SK-N-MC (cell line): ENCODE measurements around the gene C13orf46.

Source experiments
- DNase-seq: peaks from one replicate; pipeline ENCODE4 v3.0.0-alpha.2; 2011; ENCODE audit warnings: low read depth, low spot score
- H3K27ac ChIP-seq: fragments of 200-600 bp; sonication (generic); 2 replicates; pipeline ENCODE4 v1.5.1; 2016; ENCODE audit warnings: mixed run types
- H3K36me3 ChIP-seq: fragments of 200-600 bp; sonication (generic); 2 replicates; pipeline ENCODE4 v1.6.1; 2017; ENCODE audit warnings: antibody characterized with exemption, low read length, mixed read lengths; ENCODE audit not compliant: insufficient read depth
- H3K4me3 ChIP-seq: fragments of 200-600 bp; sonication (generic); 2 replicates; pipeline ENCODE4 v1.5.1; 2016
- H3K9ac ChIP-seq: fragments of 200-600 bp; sonication (generic); 2 replicates; pipeline ENCODE4 v1.8.0; 2017; ENCODE audit warnings: mixed run types, mixed read lengths; ENCODE audit not compliant: insufficient read length
- H3K9me3 ChIP-seq: fragments of 200-600 bp; sonication (generic); 2 replicates; pipeline ENCODE4 v1.6.1; 2017; ENCODE audit warnings: low read depth, mild to moderate bottlenecking, antibody characterized with exemption, low read length, moderate library complexity, mixed read lengths
- EZH2 ChIP-seq: fragments of 200-600 bp; sonication (generic); IDR thresholded peaks from one replicate; pipeline ENCODE4 v1.6.1; 2017; ENCODE audit warnings: antibody characterized with exemption
- FOXP2 ChIP-seq: optimal IDR thresholded peaks from 2 replicates; pipeline ENCODE3; 2011; ENCODE audit warnings: mild to moderate bottlenecking, moderate library complexity; ENCODE audit not compliant: insufficient read depth; ENCODE audit errors: extremely low read length, control extremely low read depth
- POLR2AphosphoS5 ChIP-seq: IDR thresholded peaks from 2 replicates; pipeline ENCODE4 v1.6.1; 2012; ENCODE audit warnings: mild to moderate bottlenecking, low read depth, low read length, borderline replicate concordance

The C13orf46 gene

GRCh38 chr13:113969973-113970611 lies 3.8 kb downstream of the C13orf46 start:
- Histone ChIP-seq H3K27ac (no peak overlapping the region), H3K4me3 (no peak overlapping the region), H3K9ac (no peak overlapping the region), H3K36me3 (no peaks in the 10 kb centered on the region), H3K9me3 (no peaks in the 10 kb centered on the region)
- TF ChIP-seq EZH2, result no peak
- TF ChIP-seq FOXP2, result no peak
- TF ChIP-seq POLR2AphosphoS5, result no peak
- DNase-seq, result no peak

DNA sequence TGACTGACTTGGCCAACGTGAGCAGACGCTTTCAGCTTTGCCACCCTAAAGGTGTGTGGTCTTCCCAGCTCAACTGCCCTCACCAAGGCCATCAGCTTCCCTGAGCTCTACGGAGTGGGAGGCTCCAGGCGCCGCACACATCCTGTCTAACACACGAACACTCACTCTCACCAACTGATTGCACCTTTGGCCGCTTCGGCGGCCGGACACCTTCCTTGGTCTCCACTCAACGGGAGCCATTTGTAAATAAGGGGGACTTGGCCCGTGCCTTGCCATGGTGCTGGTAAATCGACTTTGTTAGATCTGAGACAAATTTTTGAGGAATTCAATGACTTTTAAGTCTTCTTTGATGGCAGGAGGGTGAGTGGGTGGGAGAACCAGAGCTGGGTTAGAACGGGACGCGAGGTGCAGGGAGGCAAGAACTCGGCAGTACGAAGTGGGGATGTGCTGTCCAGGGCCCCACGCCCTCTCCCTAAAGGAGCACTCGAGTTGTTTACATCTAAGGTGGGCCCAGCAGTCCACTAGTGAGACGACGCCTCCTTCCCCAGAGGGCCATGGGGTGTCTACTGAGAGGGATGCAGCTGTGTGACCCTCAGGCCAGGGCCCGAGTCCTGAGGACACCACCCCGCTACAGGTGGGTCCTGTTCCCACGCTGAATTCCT lies 4.4 kb downstream of the C13orf46 start:
- H3K4me3 ChIP-seq, result no peak overlapping the region
- no peak for DNase-seq
- no peak for TF ChIP-seq EZH2
- TF ChIP-seq FOXP2, result no peak
- no peak for TF ChIP-seq POLR2AphosphoS5
- no peak overlapping the region for H3K27ac ChIP-seq
- no peaks in the 10 kb centered on the region for H3K9me3 ChIP-seq
- H3K36me3 ChIP-seq, result no peaks in the 10 kb centered on the region
- no peak overlapping the region for H3K9ac ChIP-seq

- Histone ChIP-seq H3K4me3 (no peak overlapping the region), H3K36me3 (no peaks in the 10 kb centered on the region), H3K9ac (no peak overlapping the region), H3K27ac (no peak overlapping the region), H3K9me3 (no peaks in the 10 kb centered on the region)
- TF ChIP-seq EZH2 (no peak), FOXP2 (no peak), POLR2AphosphoS5 (no peak)
- DNase-seq, result no peak
These were observed 5.2 kb downstream of the C13orf46 start for GRCh38 chr13:113968463-113969310.

DNA sequence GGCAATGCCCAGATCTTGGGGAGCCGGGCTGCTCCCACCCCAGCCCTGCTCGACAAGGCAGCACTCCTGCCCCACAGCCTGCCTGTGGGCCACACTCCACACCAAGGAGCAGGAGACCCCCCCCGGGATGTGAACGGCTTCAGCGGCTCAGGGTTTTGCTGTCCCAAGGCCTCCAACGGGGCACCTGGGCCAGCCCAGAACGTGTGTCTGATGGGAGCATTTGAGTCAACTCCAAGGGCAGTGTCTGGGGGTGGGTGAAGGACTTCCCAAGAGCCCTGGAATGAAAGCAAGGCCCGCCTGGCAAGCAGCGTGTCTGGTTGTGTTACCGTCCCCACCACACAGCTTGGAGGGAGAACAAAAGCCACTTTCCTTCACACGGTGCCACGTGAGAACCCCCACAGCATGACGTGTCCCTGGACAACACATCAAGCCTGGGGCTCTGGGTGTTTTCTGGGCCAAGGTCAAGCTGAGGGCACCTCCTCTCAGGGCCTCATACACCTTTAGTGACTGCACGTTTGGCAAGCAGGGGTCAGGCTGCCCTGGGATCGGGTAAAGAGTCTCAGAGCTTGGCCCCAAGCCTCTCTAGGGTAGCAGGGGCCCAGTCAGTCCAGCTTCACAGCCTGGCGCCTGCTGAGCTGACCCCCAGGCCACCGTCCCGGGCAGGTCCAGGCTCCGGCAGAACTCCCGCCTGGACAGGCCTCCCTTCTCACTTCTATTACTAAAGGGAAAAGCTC lies 6.0 kb downstream of the C13orf46 start:
- H3K9ac ChIP-seq, result no peak overlapping the region
- DNase-seq, result no peak
- no peaks in the 10 kb centered on the region for H3K9me3 ChIP-seq
- TF ChIP-seq FOXP2 (no peak), POLR2AphosphoS5 (no peak), EZH2 (no peak)
- H3K4me3 ChIP-seq, result no peak overlapping the region
- no peak overlapping the region for H3K27ac ChIP-seq
- H3K36me3 ChIP-seq, result no peaks in the 10 kb centered on the region

DNA sequence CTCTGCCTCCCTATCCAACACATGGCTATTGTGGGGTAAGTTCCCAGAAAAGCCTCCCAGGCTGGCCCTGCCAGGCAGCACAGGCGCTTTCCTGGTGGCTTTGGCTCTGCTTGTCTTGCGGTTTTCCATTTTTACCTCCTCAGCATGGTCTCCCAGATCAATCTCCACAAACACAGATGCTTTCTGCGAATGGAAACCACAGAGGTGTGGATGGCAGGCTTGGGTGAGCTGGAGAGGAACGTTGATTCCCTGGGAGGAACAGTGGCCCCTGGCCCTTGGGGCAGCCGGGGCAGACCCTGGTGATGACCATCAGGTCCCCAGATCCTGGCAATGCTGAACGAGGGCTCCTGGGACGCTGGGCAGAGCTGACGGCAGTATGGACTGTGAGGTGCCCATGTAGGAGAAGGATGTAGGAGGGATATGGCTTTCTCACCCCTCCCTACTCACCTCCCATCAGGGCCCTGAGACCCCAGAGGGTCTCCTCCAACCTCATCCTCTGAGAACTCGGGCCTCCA lies 6.6 kb downstream of the C13orf46 start:
- no peak overlapping the region for H3K4me3 ChIP-seq
- no peak for DNase-seq
- H3K36me3 ChIP-seq, result no peaks in the 10 kb centered on the region
- no peaks in the 10 kb centered on the region for H3K9me3 ChIP-seq
- TF ChIP-seq FOXP2 (no peak), EZH2 (no peak), POLR2AphosphoS5 (no peak)
- H3K27ac ChIP-seq, result no peak overlapping the region
- no peak overlapping the region for H3K9ac ChIP-seq

GRCh38 chr13:113965968-113966884 lies 7.7 kb downstream of the C13orf46 start:
- no peak for TF ChIP-seq FOXP2
- no peak for TF ChIP-seq EZH2
- TF ChIP-seq POLR2AphosphoS5, result no peak
- no peak overlapping the region for H3K27ac ChIP-seq
- H3K9ac ChIP-seq, result no peak overlapping the region
- H3K36me3 ChIP-seq, result no peaks in the 10 kb centered on the region
- H3K9me3 ChIP-seq, result no peaks in the 10 kb centered on the region
- DNase-seq, result no peak
- no peak overlapping the region for H3K4me3 ChIP-seq

DNA sequence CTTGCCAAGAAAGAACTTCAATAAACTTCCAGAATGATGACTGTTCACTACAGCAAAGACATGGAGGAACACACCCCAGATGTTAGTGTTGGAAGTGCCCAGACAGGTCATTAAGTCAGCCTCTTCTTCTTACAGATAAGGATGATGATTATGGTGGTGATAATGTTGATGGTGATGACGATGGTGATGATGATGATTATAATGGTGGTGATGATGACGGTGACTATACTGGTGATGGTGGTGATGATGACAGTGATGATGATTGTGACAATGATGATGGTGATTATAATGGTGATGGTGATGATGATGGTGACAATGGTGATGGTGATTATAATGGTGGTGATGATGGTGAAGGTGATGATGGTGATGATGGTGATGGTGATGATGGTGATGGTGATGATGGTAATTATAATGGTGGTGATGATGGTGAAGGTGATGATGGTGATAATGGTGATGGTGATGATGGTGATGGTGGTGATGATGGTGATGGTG lies 8.4 kb downstream of the C13orf46 start:
- TF ChIP-seq FOXP2, result no peak
- no peak for TF ChIP-seq EZH2
- TF ChIP-seq POLR2AphosphoS5, result no peak
- Histone ChIP-seq H3K9ac (no peak overlapping the region), H3K27ac (no peak overlapping the region), H3K9me3 (no peaks in the 10 kb centered on the region), H3K4me3 (no peak overlapping the region), H3K36me3 (no peaks in the 10 kb centered on the region)
- DNase-seq, result no peak
